MG63 (cell line): ENCODE measurements around the gene FSTL3. TPM values are rescaled to one million over a fixed set of nuclear protein-coding genes. Genes with fewer than 3 reads are reported as not detected.

Experiments
- DNase-seq: peaks from one replicate; pipeline ENCODE4 v3.0.0-alpha.2; 2020
- H3K27me3 ChIP-seq: fragments of 250-450 bp; sonication (Bioruptor Pico); 2 replicates; pipeline ENCODE4 v1.5.1; 2020; ENCODE audit warnings: mild to moderate bottlenecking, moderate library complexity
- H3K36me3 ChIP-seq: fragments of 250-450 bp; sonication (Bioruptor Pico); 2 replicates; pipeline ENCODE4 v1.5.1; 2020; ENCODE audit warnings: mild to moderate bottlenecking, moderate library complexity
- H3K4me3 ChIP-seq: fragments of 250-450 bp; sonication (Bioruptor Pico); 2 replicates; pipeline ENCODE4 v1.5.1; 2020; ENCODE audit warnings: mild to moderate bottlenecking, moderate library complexity
- H3K9me3 ChIP-seq: fragments of 250-450 bp; sonication (Bioruptor Pico); 2 replicates; pipeline ENCODE4 v1.5.1; 2020; ENCODE audit warnings: mild to moderate bottlenecking, moderate library complexity
- total RNA-seq: library from RNA; depleted of rRNA; stranded (reverse); fragments of >200 nt; shearing (Covaris generic); gene quantifications from 2 replicates; pipeline ENCODE4 v1.2.3, GENCODE V29; 2014; ENCODE audit warnings: low replicate concordance

FSTL3 gene
- total RNA-seq, 1 experiment from 2014 or later: 25.0 TPM

DNA sequence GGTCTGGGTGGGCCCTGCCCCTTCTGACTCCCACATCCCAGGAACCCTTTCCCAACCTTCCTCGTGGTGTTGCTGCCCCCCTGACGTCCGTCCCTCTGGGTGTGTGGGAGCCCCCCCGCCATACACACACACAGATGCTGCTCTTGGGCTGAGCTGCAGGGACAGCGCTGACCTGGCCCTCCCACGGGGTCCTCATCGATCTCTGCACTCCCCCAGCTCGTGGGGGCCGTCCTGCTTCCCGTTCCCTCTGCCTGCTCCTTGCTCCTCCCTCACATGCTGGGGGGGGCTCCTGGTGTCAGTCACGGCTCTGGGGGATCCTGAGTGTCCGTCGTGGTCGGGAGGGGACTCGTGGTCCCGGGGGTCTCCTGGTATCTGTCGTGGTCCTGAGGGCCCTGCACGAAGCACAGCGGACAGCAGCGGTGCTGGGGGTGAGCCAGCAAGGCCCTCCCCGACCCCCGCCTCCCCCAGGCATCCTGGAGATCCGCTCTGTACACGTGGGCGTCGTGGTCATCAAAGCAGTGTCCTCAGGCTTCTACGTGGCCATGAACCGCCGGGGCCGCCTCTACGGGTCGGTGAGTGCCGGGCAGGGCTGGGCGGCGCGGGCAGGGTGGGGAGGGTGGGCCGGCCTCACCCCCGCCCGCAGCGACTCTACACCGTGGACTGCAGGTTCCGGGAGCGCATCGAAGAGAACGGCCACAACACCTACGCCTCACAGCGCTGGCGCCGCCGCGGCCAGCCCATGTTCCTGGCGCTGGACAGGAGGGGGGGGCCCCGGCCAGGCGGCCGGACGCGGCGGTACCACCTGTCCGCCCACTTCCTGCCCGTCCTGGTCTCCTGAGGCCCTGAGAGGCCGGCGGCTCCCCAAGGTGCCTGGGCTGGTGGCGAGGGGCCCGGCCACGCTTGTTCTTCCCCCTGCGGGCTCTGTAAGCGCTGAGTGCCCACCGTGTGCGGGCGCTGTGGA is 33.1 kb upstream of the FSTL3 start:
- no peaks in the 10 kb centered on the region for H3K9me3 ChIP-seq
- no peaks in the 10 kb centered on the region for H3K27me3 ChIP-seq
- H3K4me3 ChIP-seq: no peak overlapping the region
- DNase-seq: no peak
- no peaks in the 10 kb centered on the region for H3K36me3 ChIP-seq

DNA sequence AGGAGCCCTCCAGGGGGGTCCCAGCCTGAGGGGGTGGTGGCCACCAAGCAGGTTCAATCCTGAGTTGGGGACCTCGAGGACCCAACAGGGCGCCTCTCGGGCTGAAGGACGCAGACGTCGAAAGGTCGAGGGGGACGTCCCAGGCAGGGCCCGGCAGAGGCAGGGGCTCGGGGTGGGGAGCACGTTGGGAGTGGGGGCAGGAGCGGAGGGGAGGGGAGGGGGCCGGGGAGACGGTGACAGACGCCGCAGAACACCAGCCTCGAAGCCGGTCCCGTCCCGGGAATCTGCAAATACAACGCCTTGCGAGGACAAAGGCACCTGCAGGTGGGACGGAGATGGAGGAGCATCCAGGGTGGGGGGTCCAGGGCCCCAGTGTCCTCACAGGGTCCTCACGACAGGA is 32.5 kb upstream of the FSTL3 start:
- H3K9me3 ChIP-seq: no peaks in the 10 kb centered on the region
- H3K27me3 ChIP-seq: no peaks in the 10 kb centered on the region
- no peak overlapping the region for H3K4me3 ChIP-seq
- no peak for DNase-seq
- H3K36me3 ChIP-seq: no peaks in the 10 kb centered on the region

DNA sequence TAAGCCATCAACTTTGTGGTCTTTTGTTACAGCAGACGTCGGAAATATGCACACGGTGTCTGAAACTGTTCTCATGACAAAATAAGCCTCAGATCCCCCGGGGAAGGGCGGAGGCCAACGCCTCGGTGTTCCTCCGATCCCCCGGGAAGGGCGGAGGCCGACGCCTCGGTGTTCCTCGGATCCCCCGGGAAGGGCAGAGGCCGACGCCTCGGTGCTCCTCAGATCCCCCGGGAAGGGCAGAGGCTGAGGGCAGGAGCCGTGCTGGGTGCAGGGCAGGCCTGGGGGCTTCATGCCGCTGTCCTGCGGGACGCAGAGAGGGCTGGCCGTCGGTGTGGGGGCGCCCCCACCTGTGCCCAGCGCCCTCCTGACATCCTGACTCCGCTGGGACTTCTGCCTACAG is 31.8 kb upstream of the FSTL3 start:
- Histone ChIP-seq H3K9me3 (no peaks in the 10 kb centered on the region), H3K4me3 (no peak overlapping the region), H3K27me3 (no peaks in the 10 kb centered on the region), H3K36me3 (no peaks in the 10 kb centered on the region)
- DNase-seq: no peak

DNA sequence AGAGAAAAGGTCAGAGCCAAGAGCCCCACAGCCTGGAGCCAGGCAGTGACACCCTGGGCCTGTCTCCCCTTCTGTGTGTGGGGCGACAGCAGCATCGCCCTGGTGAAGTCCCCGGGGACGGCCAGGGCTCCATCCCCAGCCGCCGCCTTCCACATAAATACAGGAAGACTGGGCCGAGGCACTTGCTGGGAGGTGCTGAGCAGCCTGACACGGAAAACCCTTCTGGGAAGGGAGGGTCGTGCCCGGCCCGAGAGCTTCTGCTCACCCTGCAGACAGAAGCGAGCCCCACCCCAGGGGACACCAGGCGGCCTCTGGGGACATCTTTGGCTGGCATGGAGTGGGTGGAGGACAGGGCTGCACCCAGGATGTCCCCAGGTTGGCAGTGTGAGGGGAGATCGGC is 31.4 kb upstream of the FSTL3 start:
- Histone ChIP-seq H3K9me3 (no peaks in the 10 kb centered on the region), H3K36me3 (no peaks in the 10 kb centered on the region), H3K27me3 (no peaks in the 10 kb centered on the region), H3K4me3 (no peak overlapping the region)
- DNase-seq: no peak

DNA sequence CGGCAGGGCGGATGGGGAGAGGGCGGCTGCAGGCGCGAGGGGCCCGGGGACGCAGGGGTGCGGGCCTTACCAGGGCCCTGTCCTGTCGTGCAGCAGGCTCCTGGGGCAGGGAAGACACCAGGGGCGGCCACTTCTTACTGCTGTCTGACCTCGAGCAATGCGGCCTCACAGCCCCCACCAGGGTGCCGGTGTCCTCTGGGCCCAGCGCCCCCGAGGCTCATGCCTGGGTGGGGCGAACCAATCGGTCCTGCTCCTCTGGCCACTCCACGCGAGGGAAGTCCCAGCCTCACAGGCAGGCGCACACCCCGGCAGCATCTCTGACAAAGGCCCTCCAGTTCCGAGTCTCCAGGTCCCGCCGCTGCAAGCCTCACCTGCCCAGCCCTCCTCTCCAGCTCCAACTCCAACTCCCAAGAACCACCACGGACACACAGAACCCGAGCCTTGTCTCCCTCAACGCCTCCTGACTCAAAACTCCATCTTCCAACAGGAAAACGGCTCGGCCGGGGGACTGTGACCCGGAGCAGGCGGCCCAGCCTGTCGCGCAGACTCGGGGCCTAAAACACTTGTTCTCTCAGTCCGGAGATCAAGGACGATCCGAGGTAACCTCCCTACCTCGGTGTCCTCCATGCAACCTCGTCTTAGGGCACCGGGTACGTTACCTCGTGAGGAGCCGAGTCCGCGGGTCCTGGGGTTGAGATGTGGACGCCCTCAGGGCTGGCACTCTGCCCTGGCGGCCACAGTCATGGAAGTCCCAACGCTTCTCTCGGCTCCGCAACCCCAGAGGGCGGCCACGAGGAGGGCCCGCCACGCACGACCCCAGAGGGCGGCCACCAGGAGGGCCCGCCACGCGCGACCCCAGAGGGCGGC is 30.0 kb upstream of the FSTL3 start:
- no peaks in the 10 kb centered on the region for H3K9me3 ChIP-seq
- no peaks in the 10 kb centered on the region for H3K36me3 ChIP-seq
- DNase-seq: no peak
- no peaks in the 10 kb centered on the region for H3K27me3 ChIP-seq
- H3K4me3 ChIP-seq: no peak overlapping the region

DNA sequence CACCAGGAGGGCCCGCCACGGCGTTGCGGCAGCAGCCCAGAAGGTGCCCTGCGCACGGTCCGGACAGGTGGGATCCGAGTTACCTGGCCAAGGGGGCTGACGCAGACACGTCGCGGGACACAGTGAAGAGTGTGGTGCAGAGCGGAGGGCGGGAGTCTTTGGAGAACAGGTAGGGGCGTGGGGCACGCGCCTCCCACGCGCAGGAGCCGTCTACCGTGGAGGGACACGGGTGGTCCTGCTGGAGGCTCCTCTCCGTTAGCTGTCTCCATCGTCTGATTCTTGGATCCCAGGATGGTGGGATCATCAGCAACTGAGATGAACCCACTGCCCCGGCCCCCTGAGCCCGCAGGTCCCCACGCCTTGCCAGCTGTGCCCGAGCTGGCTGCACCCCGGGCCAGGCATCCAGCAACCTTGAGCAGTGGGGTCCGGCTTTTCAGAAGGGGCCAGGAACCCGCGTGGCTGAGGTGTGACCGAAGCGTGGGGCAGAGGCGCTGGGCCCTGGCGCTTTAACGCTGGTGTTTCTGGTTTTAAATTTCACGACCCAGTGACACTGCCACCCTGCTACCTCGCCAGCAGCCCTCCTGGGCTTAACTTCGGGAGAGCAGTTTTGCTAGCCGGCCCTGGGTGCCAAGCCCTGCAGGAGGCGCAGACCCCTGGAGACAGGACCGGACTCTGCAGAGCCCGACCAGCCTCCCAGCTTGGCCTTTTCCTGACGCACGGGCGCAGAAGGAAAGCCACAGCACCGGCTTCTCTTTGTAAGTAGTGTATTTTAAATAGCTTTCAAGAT is 29.2 kb upstream of the FSTL3 start:
- H3K27me3 ChIP-seq: no peaks in the 10 kb centered on the region
- DNase-seq: no peak
- no peaks in the 10 kb centered on the region for H3K9me3 ChIP-seq
- H3K36me3 ChIP-seq: no peaks in the 10 kb centered on the region
- no peak overlapping the region for H3K4me3 ChIP-seq

DNA sequence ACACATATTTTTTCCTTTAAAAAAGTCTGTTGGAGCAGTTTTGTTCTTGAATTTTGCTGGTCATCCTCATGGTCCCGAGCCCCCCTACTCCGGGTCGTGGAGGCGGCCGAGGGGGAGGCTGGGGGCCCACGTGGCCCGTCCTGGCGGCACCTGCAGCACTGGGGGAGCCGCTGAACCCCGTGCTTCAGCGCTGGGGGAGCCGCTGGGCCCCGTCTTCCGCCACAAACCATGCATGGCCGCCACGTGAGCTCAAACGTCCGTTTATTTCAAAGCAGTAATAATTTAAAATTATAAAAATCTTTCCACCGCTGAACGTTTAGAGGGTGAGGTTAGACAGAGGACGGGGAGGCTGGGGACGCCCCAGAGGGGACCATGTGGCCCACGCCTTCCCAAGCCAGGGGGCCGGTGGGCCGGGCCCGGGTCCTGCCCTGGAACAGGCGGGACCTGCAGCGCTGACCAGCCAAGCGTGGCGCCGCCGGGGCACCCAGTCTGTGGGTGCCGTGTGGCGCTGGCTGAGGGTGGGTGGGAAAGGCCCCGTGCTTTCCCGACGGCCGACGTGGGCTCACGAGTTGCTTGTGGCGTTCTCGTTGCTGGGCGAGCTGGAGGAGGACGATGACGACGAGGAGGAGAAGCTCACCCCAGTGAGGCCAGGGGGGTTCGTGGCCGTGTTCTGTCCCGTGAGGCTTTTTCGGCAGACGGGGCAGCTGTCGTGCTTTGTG is 28.5 kb upstream of the FSTL3 start:
- Histone ChIP-seq H3K36me3 (no peaks in the 10 kb centered on the region), H3K4me3 (no peak overlapping the region), H3K27me3 (no peaks in the 10 kb centered on the region), H3K9me3 (no peaks in the 10 kb centered on the region)
- no peak for DNase-seq

DNA sequence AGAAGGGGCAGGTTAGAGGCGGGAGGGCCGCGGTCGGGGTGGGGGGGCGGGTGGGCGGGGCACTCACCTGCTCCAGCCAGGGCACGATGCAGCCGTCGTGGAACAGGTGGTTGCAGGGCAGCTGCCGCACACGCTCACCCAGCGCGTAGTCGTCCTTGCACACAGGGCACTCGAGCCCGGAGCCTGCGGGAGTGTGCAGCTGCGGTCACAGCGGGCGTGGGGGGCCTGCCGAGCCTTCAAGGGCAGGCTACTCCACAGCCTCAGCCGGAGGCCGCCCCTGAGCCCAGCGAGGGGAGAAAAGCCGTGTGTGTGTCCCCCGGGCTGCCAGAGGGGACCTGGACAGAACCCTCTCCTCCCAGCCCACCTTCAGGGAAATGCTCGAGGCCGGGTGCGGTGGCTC is 27.9 kb upstream of the FSTL3 start:
- no peaks in the 10 kb centered on the region for H3K9me3 ChIP-seq
- no peak for DNase-seq
- no peaks in the 10 kb centered on the region for H3K36me3 ChIP-seq
- no peak overlapping the region for H3K4me3 ChIP-seq
- H3K27me3 ChIP-seq: no peaks in the 10 kb centered on the region

DNA sequence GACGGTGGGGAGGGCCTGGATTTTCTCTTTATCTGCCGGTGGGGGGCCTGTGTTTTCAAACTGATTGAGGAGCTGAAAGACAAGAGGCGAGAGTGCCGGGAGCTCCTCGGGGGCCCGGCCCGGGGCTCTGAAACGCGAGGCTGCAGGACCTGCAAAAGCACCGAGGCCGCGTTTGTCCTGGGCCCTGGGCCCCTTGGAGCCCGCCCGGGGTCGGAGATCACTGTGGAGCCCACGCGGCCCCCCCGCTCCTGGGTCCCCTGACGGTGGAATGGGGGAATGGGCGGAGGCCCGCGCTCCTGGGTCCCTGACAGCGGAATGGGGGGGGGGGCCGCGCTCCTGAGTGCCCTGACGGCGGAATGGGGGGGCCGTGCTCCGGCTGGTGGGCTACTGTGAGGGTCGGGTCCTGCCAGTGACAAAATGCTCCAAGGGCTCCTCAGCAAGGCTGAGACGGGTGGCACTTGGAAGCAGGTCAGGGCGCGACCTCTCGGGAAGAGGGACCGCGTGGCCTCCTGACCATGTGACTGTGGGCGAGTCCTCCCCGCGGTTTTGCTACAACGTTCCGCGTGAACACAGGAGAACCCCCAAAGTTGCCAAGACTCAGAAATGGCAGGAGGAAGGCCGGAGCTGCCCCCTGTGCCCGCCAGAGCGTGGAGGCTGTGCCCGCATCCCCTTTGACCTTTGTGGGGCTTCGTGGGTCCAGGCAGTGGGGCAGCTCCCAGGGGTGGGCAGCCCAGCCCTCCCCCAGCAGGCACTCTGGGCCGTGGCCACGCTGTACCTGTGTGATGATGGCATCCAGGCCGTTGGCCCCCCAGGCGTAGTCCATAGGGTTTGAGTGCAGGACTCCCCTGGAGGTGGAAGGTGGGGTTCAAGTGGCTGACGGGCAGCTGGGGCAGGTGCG is 27.0 kb upstream of the FSTL3 start:
- H3K27me3 ChIP-seq: no peaks in the 10 kb centered on the region
- DNase-seq: no peak
- peaks cover 3% of the 10 kb centered on the region; the same call in 1 of the 2 replicates for H3K36me3 ChIP-seq
- no peaks in the 10 kb centered on the region for H3K9me3 ChIP-seq
- no peak overlapping the region for H3K4me3 ChIP-seq

DNA sequence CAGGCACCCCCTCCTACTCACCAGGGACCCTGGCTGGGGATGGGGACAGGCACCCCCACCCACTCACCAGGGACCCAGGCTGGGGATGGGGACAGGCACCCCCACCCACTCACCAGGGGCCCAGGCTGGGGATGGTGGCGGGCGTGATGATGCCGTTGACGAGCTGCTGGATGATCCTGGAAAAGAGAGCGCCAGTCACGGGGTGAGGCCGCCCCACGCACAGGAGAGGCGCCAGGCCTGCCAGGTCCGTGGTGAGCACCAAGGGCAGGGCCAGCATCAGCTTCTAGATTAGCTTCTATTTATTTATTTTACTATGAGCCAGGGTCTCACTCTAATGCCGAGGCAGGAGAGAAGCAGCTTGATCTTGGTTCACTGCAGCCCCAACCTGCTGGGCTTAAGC is 26.1 kb upstream of the FSTL3 start:
- Histone ChIP-seq H3K4me3 (no peak overlapping the region), H3K36me3 (peaks cover 3% of the 10 kb centered on the region), H3K9me3 (no peaks in the 10 kb centered on the region), H3K27me3 (no peaks in the 10 kb centered on the region)
- DNase-seq: no peak

DNA sequence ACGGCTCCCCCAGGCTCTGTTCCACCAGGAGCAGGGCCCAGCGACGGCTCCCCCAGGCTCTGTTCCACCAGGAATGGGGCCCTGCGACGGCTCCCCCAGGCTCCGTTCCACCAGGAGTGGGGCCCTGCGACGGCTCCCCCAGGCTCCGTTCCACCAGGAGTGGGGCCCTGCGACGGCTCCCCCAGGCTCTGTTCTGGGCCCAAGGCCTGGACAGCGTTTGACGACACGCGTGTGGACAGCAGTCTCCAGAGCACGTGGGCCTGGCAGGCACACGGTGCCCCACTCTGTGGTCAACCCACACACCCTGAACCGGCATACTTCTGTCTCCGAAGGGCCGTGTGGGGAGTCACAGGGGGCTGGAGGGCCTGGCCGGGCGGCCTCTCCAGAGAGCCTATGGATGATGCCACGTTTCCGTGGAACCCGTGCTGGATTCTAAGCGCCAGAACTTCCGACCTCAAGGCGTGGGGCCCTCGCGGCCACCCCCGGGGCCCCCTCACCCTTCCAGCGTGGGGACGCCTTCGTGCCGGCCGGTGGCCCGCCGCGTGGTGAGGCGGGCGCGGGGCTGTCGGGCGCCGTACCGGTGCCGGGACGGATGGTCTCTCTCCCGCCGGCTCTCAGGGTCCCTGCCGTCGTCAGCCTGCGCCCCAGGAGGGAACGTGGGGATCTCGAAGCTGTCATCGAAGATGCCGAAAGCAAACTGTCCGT is 24.9 kb upstream of the FSTL3 start:
- H3K27me3 ChIP-seq: no peaks in the 10 kb centered on the region
- no peaks in the 10 kb centered on the region for H3K9me3 ChIP-seq
- H3K4me3 ChIP-seq: no peak overlapping the region
- no peak for DNase-seq
- peaks cover 3% of the 10 kb centered on the region for H3K36me3 ChIP-seq

DNA sequence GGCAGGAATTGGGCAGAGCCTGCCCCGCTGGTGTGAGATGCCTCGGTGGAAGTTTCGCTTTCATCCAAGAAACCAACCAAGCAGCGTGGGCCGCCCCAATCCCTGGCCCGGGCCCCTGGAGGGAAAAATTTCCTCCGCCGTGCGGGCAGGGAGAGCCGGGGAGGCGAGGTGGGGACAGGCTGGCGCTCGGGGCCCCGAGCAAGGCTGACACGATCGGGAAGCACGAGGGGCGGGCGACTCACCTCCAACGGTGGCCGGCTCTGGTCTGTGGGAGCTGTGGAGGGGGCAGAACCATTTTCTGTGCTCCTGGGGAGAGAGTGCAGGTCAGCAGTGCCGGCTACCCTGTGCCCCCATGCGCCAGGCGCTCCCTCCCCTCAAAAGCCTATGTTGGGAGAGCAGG is 24.2 kb upstream of the FSTL3 start:
- Histone ChIP-seq H3K27me3 (no peaks in the 10 kb centered on the region), H3K4me3 (no peak overlapping the region), H3K36me3 (peaks cover 3% of the 10 kb centered on the region), H3K9me3 (no peaks in the 10 kb centered on the region)
- DNase-seq: no peak

DNA sequence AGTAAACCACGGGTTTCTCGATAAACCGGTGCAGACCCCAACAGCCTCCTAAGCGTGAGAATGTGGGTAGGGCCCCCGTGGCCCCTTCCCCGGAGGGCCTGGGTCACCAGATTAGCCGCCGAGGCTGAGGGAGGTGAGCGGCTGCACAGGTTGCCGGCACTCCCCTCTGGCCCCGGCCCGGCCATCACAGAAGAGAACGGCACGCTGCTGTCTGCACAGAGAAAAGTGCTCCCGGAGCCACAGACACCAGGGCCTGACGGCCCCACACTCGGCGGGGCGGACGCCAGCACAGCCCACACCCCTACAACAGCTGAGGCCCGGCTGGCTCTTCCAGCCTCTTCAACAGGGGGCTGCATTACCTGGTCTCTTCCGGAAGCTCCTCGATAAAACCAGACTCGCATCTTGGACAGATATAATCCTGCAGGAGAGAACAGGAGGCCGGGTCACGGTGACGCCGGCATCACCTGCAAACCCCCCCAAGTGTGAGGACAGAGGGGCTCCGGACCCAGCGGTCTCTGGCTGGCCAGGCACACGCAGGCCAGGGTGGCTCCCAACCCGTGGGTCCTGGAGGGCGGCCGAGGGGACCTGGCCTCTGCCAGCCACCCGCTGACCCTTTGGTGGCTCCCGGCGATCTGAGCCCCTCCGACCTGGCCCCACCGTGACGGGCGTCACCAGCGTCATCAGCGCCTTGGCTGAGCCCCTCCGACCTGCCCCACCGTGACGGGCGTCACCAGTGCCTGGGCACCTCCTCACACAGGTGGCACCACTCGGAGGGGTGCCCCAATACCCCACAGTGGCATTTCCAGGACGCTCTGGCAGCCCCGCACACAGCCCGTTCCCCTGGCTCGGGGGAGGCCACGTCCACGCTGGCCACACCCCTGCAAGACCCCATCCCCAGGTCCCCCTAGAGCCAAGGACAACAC is 23.5 kb upstream of the FSTL3 start:
- no peak for DNase-seq
- Histone ChIP-seq H3K4me3 (no peak overlapping the region), H3K36me3 (peaks cover 3% of the 10 kb centered on the region), H3K9me3 (no peaks in the 10 kb centered on the region), H3K27me3 (no peaks in the 10 kb centered on the region)

DNA sequence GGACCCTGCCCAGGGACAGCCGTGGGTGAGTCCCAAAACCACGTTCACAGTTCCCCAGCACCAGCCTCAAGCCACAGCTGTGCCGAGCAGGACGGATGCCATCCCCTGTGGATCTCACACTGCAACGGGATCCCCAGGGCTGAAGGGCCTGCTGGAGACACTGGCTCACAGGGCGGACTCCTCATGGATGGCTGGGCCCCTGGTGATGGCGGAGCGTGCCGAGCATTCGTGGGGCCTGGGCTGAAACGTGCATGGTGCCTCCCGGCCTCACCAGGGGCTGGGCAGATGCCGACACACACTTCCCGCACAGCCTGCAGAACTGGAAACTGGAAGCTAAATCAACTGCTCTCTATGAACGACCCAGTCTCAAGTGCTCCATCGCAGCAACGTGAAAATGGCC is 22.8 kb upstream of the FSTL3 start:
- Histone ChIP-seq H3K9me3 (no peaks in the 10 kb centered on the region), H3K36me3 (peaks cover 3% of the 10 kb centered on the region), H3K27me3 (no peaks in the 10 kb centered on the region), H3K4me3 (no peak overlapping the region)
- no peak for DNase-seq
